Stimulated activated CD8-positive, alpha-beta memory T cell treated with anti-CD3 and anti-CD28 coated beads, Interleukin-4, amount 100 ng/mL, for 48 hours (primary cell): Measurements from ENCODE around the gene SH3RF1.

Experiments
- DNase-seq: peaks from one replicate; pipeline ENCODE4 v3.0.0-alpha.2; 2020

Gene SH3RF1

DNA sequence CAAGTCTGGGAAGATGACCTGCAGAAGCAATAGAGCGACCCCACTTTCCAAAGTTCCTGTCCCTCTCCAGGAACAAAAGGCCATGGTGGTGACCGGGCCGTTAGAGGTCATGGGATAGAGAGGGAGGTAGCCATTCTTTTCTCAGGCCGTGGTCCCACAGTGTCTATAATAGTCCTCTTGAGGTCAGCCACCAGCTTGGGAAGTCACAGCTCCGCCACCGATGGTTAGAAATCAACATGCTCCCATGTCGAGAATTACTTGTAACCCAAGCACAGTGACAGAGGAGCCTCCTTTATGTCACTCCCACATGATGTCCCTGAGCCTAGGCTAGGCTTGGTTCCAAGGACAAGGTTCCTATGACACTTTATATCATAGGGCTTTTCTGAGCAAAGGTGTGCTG is 212.4 kb downstream of the SH3RF1 start:
- no peak for DNase-seq

DNA sequence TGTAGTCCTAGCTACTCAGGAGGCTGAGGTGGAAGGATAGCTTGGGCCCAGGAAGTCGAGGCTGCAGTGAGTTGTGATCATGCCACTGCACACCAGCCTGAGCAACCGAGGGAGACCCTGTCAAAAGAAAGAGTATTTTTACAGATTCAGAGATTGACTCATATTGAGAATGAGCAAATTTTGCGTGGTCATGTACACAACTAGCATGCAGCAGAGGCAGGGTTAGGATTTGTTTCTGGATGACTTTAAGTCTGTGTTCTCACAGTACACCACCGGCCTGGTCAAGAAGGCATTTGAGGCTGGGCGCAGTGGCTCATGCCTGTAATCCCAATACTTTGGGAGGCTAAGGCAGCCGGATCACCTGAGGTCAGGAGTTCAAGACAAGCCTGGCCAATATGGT is 215.9 kb downstream of the SH3RF1 start:
- DNase-seq: no peak

DNA sequence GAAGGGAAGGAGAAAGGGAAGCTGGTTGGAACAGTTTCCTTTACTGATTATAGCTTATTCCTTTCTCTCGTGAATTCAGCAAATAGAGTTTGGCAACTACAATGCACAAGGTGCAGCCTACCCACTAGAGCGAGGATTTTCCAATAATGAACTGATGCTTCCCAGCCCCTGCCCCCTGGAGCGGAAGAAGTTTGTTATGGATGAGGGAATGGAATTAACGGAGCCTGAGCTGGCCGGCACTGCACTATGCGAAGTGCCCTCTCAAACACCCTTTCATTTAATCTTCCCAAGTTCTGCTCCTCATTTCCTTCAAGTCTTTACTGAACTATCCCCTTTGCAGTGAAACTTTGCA is 218.2 kb downstream of the SH3RF1 start:
- no peak for DNase-seq

DNA sequence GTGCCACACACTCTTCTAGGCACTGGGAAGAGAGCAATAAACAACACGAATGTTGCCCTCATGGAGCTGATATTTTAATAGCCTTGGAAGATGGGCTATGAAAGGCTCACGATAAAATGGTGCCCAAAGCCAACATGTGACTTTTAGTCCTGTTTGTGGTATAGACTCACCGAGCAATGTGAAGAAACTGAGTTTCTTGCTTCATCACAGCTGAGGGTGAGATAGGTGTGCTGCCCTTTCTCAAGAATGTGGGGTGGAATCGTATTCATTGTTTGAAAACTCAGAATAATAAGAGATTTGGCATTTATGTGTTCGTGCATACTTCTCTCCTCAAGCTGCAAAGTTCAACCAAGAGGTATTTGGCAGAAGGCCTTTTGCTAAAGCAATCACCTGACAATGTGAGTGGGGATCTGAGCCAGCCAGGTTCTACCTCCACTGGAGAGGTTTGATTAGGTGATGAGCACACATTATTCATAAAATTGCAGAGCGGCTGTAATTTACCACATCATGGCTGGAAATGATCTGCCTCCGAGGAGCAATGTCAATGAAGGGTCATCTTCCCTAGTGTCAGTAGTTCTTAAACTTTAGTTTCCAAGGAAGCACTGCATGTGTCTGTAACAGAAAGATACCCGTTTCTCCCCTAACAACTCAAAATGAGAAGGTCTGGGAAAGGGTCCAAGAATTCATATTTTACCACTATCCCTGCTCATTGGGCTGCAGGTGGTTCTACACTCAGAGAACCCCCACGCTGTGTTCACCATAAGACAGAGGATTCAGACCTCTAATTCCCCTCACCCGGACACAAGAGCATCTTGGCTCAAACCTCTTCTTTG is 218.8 kb downstream of the SH3RF1 start:
- no peak for DNase-seq

DNA sequence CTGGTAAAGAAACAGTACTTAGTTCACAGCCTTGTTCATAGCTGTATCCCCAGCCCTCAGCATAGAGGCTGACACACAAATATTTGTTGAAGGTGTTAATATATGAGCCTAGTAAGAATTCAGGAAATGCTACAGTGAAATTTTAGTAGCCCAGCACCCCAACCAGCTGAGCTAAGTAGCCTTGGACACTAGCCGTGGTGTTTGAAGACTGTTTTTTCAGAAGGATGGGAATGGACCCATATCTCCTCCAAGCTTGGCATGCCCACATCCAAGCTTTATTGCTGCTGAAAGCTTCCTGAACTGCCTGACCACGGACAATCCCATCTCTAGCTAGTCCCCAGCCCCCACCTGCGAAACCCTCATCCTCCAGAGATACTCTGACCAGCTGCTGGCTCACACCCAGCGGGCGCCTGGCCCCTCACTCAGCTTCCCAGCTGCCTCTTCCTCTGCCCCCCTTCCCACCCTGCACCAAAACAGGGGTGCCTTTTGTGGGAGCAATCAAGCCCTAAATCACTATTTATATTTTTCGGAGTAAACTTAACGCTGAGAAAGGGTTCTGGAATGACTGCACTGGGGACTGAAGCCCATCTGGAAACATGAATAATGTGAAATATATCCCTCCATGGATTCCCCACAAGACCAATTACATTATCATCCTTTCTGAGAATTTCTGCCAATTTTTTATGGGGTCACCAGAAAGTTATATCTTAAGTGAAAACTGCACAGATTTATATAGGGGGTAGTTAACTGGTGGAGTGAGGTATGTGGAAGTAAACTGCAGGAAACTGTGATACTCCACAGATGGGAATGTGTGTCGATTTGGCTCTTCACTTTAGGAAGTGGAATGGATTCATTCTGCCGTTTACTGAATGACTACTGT is 219.6 kb downstream of the SH3RF1 start:
- DNase-seq: no peak

DNA sequence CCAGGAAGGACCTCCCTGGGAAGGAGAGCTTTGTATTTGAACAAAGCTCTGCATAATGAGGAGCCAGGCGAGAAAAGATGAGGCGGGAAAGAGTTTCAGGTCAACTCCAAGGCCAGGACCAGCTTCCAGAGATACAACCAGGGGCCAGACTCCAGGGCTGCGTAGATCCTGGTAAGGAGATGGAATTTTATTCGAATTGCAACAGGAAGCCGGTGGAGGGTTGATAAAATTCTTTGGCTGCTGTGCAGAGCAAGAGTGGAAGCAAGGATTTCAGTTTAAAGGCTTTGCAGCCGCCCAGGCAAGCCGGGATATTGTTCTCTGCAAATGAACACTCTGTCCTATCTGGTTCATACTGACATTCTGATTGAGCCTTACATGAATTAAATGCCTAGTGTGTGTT is 220.5 kb downstream of the SH3RF1 start:
- DNase-seq: no peak

DNA sequence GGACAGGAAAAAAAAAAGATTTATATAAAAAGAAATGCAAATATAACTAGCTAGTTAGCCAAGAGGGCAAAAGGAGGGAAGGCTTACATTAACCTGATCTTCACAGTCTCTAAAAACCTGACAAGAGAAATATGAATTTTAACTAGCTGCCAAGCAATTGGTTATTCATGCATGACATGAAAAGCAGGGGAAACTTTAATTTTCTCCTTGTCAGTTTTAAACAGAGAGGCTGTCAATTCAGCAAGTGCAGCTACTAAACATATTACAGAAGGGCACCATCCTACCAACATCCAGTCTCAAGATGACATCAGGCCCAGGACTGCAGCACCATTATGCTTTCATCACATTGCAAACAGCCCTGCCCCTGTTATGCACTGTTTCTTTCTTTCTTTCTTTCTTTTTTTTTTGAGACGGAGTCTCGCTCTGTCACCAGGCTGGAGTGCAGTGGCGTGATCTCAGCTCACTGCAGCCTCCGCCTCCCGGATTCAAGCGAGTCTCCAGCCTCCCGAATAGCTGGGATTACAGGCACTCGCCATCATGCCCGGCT is 221.8 kb downstream of the SH3RF1 start:
- DNase-seq: no peak

DNA sequence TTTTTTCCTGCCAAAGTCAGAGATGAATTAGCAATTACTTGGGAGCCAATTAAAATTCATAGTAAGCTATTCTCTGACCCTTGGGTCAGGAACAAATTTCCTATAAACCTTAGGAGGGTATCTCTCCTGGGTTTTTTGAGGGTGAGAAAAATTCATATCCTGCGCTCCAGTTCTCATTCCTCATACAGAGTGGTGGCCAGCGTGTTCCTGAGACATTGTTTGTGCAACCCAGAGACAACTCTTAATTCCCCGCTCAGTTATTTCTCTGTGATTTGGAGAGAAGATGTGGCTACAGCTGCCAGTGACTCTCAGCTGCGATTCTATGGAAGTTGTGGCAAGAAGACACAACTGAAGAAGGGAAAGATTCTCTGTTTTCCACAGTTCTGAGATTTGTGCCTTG is 222.8 kb downstream of the SH3RF1 start:
- no peak for DNase-seq

DNA sequence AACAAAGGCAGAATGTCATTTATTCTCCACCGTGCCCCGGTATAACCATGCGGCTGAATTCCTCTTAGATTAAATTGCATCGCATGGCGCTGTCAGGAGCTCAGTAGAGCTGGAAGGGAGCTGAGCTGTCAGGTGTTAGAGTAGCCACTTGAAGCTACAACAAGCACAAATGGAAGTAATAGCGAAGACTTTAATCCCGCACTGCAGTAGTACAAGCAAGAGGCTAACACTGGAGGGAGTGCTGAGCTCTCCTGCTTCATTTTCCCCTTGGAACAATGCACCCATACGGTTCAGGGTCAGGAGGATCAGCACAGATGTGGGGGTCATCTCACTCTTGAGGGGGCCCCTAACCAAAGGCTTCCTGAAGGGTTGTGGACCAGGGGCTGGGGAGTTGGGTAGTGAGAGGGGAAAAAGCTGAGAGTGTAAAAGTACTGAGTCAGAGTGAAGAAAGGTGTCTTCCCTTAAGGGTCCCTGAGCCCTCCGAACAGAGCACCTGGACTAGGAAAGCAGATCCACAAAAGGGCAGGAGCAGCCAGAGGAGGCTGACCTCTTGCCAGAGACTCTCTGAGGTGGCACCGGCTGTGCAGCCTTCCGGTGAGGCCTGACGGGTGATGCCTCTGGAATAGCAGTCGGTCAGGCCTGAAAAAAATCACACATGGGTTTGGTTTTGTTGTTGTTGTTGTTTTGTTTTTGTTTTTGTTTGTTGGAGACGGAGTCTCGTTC is 224.7 kb downstream of the SH3RF1 start:
- DNase-seq: no peak

DNA sequence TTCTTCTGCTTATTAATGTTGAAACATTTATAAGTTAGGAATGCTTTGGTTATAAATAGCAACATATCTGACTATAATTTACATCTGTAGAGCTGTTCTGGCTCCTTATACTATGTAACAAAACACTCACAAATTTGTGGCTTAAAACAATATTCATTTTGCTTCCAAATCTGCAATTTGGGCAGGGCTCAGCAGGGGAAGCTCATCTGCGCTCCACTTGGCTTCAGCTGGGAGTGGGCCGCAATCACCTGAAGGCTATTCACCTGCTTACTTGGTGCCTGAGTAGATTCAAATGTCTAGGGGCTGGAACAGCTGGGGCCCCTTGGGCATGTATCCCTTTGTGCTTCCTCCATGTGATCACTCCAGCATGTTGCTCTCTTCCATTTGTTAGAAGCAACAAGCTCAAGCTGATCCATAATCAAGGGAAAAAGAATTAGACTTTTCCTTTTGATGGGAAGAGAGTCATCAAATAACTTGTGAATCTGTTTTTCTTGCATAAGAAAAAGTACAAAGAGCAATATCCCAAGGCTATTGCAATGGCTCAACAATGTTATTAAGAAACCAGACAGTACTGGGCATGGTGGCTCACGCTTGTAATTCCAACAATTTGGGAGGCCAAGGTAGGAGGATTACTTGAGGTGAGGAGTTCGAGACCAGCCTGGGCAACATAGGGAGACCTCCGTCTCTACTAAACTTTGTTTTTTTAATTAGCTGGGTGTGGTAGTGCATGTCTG is 225.9 kb downstream of the SH3RF1 start:
- DNase-seq: no peak
